ENCODE results near the gene LHX5. TPM values are rescaled to one million over a fixed set of nuclear protein-coding genes. Genes with fewer than 3 reads are reported as not detected.

LHX5 gene
- total RNA-seq, 3 donors from 2014 or later, result not detected

GRCh38 chr12:113480336-113480971 is 8.8 kb upstream of the LHX5 start:
- Histone ChIP-seq H3K4me1 (ENCODE audit: low read depth) (no peaks in the 10 kb centered on the region), H3K9me3 (no peaks in the 10 kb centered on the region), H3K36me3 (ENCODE audit: low read depth) (no peaks in the 10 kb centered on the region), H3K4me3 (no peak overlapping the region)
- intact Hi-C loops (cut with DNase I, micrococcal nuclease), result no loop called here
- ATAC-seq (no peak), DNase-seq (no peak)
- TF ChIP-seq, protein P1, sequence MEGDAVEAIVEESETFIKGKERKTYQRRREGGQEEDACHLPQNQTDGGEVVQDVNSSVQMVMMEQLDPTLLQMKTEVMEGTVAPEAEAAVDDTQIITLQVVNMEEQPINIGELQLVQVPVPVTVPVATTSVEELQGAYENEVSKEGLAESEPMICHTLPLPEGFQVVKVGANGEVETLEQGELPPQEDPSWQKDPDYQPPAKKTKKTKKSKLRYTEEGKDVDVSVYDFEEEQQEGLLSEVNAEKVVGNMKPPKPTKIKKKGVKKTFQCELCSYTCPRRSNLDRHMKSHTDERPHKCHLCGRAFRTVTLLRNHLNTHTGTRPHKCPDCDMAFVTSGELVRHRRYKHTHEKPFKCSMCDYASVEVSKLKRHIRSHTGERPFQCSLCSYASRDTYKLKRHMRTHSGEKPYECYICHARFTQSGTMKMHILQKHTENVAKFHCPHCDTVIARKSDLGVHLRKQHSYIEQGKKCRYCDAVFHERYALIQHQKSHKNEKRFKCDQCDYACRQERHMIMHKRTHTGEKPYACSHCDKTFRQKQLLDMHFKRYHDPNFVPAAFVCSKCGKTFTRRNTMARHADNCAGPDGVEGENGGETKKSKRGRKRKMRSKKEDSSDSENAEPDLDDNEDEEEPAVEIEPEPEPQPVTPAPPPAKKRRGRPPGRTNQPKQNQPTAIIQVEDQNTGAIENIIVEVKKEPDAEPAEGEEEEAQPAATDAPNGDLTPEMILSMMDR (IDR thresholded peaks at IDR 0.05), result no peak

- DNase-seq (peak in 1 of 3 donors; percentile 41), ATAC-seq (no peak)
- Histone ChIP-seq H3K9me3 (no peaks in the 10 kb centered on the region), H3K4me3 (no peak overlapping the region), H3K4me1 (ENCODE audit: low read depth) (no peaks in the 10 kb centered on the region), H3K36me3 (ENCODE audit: low read depth) (no peaks in the 10 kb centered on the region)
- TF ChIP-seq, protein P1 (IDR thresholded peaks at IDR 0.05), result no peak
- intact Hi-C loops (cut with DNase I, micrococcal nuclease), result no loop called here
These were observed 8.1 kb upstream of the LHX5 start for GRCh38 chr12:113479590-113480335.

GRCh38 chr12:113479216-113479589 is 7.5 kb upstream of the LHX5 start:
- DNase-seq, result no peak
- no peaks in the 10 kb centered on the region for H3K36me3 ChIP-seq (ENCODE audit: low read depth)
- intact Hi-C loops (cut with DNase I, micrococcal nuclease), result no loop called here
- no peaks in the 10 kb centered on the region for H3K4me1 ChIP-seq (ENCODE audit: low read depth)
- TF ChIP-seq, protein P1 (IDR thresholded peaks at IDR 0.05), result no peak
- H3K9me3 ChIP-seq, result no peaks in the 10 kb centered on the region
- no peak for ATAC-seq
- no peak overlapping the region for H3K4me3 ChIP-seq

DNA sequence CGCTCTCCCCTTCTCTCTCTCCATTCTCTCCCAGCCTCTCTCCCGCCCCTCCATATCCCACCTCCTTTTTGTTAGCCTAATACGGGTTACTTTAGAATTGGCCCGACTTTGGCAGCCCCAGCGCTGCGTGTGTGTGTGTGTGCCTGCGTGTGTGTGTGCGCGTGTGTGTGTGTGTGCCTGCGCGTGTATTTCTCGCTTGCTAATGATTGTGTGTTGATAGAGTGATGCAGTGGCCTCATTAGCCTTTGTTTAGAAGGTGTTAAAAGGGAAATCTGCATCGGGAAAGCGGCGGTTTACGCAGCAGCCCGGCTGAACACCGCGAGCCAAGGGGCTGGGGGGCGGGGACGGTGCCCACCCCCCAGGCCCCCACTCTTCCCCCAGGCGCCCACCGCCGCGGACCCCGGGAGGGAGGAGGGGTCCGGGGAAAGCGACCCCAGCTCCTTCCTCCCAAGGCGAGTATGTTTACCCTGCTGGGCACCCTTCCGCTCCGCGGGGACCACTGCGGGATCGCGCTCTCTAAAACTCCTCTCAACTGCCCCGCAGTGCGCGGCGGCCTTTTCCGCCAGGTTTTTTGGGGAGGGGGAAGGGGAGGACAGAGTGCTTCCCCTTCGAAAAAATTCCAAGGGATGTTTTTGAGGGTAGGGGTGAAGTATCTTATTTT is 6.8 kb upstream of the LHX5 start:
- Histone ChIP-seq H3K4me3 (no peak overlapping the region), H3K4me1 (ENCODE audit: low read depth) (no peaks in the 10 kb centered on the region), H3K9me3 (no peaks in the 10 kb centered on the region), H3K36me3 (ENCODE audit: low read depth) (no peaks in the 10 kb centered on the region)
- no peak for ATAC-seq
- intact Hi-C loops (cut with DNase I, micrococcal nuclease), result no loop called here
- no peak for DNase-seq
- TF ChIP-seq, protein P1 (IDR thresholded peaks at IDR 0.05), result no peak

GRCh38 chr12:113477842-113478215 is 6.2 kb upstream of the LHX5 start:
- Histone ChIP-seq H3K4me1 (ENCODE audit: low read depth) (no peaks in the 10 kb centered on the region), H3K9me3 (no peaks in the 10 kb centered on the region), H3K4me3 (no peak overlapping the region), H3K36me3 (ENCODE audit: low read depth) (no peaks in the 10 kb centered on the region)
- intact Hi-C loops (cut with DNase I, micrococcal nuclease), result no loop called here
- TF ChIP-seq, protein P1 (IDR thresholded peaks at IDR 0.05), result no peak
- DNase-seq (no peak), ATAC-seq (no peak)
